Fibroblast of lung (primary cell): Measurements from ENCODE around the gene TDRD7.

Experiments
- EZH2 ChIP-seq: IDR thresholded peaks from 2 replicates; pipeline ENCODE4 v1.5.1; 2012; ENCODE audit warnings: low read length, control low read depth, mild to moderate bottlenecking; ENCODE audit errors: missing control alignments
- TF ChIP-seq, protein P1 (sequence below), 2 donors: IDR thresholded peaks in 1 of 2; conservative IDR thresholded peaks in 1 of 2; 1 replicate in 1 of 2; 2 replicates in 1 of 2; pipeline ENCODE4 v1.5.1; 2011 to 2012; ENCODE audit warnings: low read length in 2 of 2, control low read depth in 1 of 2, inconsistent platforms in 1 of 2, low read depth in 1 of 2, mild to moderate bottlenecking in 1 of 2

DNA sequence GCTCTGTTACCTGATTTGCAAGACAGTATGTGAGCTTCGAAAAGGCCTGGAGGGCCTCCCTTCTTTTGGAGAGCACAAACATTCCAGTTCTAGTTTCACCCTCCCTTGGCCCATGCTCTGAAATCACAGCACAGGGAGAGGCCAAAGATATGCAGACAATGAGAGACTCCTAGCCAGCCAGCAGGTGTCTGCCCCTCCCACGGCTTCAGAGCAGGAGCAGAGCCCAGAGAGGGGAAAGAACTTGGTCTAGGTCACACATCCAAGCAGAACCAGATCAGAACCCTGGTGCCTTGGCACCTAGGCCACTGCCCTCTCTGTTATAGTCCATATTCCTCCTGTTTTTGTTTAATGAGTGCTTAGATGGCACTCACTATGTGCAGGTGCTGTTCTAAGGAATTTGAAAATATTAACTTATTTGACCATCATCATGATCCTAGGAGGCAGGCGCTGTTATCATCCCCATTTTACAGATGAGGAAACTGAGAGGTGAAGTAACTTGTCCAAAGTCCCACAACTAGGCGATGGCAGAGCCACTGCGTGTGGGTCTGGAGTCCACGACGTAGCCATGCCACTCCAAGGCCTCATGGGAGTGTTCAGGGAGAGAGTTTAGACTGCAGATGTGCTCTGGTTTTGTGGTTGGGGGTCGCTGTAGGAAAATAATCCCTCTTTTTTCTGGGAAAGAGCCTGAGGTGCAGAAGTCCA is 116.8 kb downstream of the TDRD7 start:
- no peak for TF ChIP-seq EZH2
- TF ChIP-seq, protein P1, sequence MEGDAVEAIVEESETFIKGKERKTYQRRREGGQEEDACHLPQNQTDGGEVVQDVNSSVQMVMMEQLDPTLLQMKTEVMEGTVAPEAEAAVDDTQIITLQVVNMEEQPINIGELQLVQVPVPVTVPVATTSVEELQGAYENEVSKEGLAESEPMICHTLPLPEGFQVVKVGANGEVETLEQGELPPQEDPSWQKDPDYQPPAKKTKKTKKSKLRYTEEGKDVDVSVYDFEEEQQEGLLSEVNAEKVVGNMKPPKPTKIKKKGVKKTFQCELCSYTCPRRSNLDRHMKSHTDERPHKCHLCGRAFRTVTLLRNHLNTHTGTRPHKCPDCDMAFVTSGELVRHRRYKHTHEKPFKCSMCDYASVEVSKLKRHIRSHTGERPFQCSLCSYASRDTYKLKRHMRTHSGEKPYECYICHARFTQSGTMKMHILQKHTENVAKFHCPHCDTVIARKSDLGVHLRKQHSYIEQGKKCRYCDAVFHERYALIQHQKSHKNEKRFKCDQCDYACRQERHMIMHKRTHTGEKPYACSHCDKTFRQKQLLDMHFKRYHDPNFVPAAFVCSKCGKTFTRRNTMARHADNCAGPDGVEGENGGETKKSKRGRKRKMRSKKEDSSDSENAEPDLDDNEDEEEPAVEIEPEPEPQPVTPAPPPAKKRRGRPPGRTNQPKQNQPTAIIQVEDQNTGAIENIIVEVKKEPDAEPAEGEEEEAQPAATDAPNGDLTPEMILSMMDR (conservative IDR thresholded peaks at IDR 0.05 in 1 of 2, IDR thresholded peaks at IDR 0.05 in 1 of 2; ENCODE audit: low read depth in 1 of 2, low read length in 2 of 2) = no peak
